Coronary artery (tissue), 2 donors: ENCODE results near the gene GAS6.
"Not testable (repeated sequence)": the region's sequence is repeated elsewhere in the genome, so short reads cannot be mapped to it uniquely, and the experiment has no call there.

Experiments used
- DNase-seq: peaks from one replicate; pipeline ENCODE4 v3.0.0-alpha.2; 2017; ENCODE audit warnings: low spot score
- H3K27ac ChIP-seq, 2 donors: fragments of 200-600 bp; sonication (generic); one replicate each; pipeline ENCODE4 v1.5.1; 2016 to 2019
- H3K4me3 ChIP-seq: fragments of 200-600 bp; sonication (generic); 2 replicates; pipeline ENCODE4 v1.5.1; 2016; ENCODE audit warnings: mild to moderate bottlenecking, moderate library complexity
- TF ChIP-seq, protein P1 (sequence below): fragments of 200-600 bp; sonication (generic); IDR thresholded peaks from one replicate; pipeline ENCODE4 v1.5.1; 2019; ENCODE audit warnings: antibody characterized with exemption

Gene GAS6

DNA sequence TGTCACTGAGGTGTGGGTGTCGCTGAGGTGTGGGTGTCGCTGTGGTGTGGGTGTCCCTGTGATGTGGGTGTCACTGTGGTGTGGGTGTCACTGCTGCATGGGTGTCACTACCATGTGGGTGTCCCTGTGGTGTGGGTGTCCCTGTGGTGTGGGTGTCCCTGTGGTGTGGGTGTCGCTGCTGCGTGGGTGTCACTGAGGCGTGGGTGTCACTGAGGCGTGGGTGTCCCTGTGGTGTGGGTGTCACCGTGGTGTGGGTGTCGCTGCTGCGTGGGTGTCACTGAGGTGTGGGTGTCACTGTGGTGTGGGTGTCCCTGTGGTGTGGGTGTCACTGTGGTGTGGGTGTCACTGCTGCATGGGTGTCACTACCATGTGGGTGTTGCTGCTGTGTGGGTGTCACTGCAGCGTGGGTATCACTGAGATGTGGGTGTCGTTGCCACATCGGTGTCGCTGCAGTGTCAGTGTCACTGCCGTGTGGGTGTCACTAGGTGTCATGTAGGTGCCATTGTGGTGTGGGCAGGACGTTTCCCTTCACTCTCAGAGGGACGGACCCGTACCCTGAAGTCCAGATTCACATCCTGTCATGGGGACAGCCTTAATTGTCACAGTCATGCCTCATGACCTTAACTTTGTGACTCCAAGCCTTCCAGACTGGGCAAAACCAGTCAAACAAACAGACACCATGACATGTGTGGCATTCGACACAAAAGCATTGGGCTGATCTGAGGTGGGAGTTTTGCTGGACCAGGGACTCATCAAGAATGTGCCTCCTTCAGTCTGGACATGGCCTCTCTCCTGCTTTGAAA lies 12.7 kb upstream of the GAS6 start:
- Histone ChIP-seq H3K27ac (no peak overlapping the region), H3K4me3 (no peak overlapping the region)
- TF ChIP-seq, protein P1, sequence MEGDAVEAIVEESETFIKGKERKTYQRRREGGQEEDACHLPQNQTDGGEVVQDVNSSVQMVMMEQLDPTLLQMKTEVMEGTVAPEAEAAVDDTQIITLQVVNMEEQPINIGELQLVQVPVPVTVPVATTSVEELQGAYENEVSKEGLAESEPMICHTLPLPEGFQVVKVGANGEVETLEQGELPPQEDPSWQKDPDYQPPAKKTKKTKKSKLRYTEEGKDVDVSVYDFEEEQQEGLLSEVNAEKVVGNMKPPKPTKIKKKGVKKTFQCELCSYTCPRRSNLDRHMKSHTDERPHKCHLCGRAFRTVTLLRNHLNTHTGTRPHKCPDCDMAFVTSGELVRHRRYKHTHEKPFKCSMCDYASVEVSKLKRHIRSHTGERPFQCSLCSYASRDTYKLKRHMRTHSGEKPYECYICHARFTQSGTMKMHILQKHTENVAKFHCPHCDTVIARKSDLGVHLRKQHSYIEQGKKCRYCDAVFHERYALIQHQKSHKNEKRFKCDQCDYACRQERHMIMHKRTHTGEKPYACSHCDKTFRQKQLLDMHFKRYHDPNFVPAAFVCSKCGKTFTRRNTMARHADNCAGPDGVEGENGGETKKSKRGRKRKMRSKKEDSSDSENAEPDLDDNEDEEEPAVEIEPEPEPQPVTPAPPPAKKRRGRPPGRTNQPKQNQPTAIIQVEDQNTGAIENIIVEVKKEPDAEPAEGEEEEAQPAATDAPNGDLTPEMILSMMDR: no peak
- DNase-seq: no peak

DNA sequence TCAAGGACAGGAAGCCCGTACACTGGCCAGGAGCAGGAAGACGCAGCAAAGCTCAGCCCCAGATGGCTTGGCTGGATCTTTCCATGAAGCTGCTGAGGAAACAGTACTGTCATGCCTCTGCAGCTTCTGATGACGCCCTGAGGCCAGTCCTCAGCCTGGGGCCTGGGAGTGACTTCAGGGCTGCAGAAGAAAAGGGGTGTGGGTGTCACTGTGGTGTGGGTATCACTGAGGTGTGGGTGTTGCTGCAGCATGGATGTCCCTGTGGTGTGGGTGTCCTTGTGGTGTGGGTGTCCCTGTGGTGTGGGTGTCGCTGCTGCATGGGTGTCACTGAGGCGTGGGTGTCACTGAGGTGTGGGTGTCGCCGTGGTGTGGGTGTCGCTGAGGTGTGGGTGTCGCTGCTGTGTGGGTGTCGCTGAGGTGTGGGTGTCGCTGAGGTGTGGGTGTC lies 12.0 kb upstream of the GAS6 start:
- TF ChIP-seq, protein P1: no peak
- H3K4me3 ChIP-seq: no peak overlapping the region
- H3K27ac ChIP-seq: no peak overlapping the region
- no peak for DNase-seq

DNA sequence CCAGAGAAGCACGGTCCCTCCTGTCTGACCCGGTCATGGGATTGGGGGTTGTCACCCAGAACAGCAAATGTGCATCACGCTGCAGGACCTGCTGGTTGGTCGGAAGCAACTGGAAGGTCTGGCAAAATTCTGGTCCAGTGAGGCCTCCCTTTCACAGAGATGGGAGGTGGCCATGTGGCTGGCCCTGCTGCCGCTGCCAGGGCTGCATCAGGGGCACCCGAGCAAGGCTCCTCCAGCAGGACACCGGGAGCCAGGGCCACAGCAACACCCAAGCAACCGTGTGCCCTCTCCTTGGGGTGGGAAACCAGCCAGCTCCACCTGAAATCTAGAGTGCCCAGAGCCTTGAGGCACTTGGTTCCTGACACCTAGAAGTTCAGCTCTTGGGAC lies 11.5 kb upstream of the GAS6 start:
- TF ChIP-seq, protein P1: no peak
- Histone ChIP-seq H3K27ac (no peak overlapping the region), H3K4me3 (no peak overlapping the region)
- DNase-seq: no peak

DNA sequence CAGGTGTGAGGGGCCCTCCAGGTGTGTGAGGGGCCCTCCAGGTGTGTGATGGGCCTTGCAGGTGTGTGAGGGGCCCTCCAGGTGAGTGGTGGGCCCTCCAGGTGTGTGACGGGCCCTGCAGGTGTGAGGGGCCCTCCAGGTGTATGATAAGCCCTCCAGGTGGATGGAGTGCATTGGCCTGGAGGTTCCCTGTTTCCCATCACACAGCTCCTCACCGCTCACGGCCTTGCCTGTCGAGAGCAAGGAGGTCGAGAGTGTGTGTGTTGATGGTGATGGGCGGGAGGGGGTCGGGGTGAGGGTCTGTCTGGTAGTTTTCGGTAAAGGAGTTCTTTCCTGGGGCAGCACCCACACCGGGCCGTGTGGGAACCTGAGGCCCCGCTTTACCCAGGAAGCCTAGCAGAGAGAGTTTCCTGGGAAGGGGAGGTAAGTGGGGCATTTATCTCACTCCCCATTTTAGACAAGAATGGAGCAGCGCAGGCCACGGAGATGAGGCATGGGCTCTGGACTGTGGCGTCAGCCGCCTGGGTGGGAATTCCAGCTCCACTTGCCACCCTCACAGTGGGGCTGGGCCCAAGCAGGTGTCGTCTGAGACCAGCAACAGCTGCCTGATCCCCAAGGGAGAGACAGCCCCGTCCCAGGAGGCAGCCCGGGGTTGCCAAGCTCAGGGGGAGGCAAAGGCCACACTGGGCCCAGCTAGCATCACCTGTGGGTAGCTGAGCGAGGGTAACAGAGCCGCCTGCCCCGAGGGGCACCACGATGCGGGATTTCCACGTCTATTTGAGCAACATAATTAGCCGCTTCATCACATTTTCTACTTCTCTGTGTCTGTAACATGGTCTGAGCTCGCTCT lies 10.9 kb upstream of the GAS6 start:
- TF ChIP-seq, protein P1: no peak
- DNase-seq: no peak
- no peak overlapping the region for H3K27ac ChIP-seq

DNA sequence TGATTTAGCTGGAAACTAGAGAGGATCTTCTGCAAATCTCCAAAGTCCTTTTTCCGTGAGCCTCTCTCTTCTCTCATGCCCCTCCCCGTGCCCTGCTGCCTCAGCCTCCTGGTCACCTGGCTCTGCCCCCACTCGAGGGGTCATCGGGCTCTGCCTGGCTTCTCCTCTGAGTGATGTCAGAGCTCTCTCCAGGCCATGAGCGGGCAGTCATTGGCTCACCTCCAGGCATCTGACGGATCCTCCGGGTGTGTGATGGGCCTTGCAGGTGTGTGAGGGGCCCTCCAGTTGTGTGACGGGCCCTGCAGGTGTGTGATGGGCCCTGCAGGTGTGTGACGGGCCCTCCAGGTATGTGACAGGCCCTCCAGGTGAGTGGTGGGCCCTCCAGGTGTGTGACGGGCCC lies 10.3 kb upstream of the GAS6 start:
- DNase-seq: no peak
- TF ChIP-seq, protein P1: no peak
- Histone ChIP-seq H3K27ac (no peak overlapping the region), H3K4me3 (no peak overlapping the region)

More for the DNA sequence above, 10.9 kb upstream of the GAS6 start:
- H3K4me3 ChIP-seq: no peak overlapping the region

DNA sequence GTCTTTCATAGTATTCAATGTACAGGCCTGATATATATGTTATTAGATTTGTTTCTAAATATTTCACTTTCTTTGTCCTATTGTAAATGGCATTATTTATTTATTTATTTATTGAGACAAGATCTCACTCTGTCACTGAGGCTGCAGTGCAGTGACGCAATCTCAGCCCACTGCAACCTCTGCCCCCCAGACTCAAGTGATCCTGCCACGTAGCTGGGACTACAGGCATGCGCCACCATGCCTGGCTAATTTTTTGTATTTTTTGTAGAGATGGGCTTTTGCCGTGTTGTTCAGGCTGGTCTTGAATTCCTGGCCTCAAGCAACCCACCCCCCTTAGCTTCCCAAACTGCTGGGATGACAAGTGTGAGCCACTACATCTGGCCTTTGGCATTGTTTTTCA lies 5.4 kb upstream of the GAS6 start:
- Histone ChIP-seq H3K4me3 (no peak overlapping the region), H3K27ac (no peak overlapping the region)
- DNase-seq: no peak
- TF ChIP-seq, protein P1: no peak

DNA sequence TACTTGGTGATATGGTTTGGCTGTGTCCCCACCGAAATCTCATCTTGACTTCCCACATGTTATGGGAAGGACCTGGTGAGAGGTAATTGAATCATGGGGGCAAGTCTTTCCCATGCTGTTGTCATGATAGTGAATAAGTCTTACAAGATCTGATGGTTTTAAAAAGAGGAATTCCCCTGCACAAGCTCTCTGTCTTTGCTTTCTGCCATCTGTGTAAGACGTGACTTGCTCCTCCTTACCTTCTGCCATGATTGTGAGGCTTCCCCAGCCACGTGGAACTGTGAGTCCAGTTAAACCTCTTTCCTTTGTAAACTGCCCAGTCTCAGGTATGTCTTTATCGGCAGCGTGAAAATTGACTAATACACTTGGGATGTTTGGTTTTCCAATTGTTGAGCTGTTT lies 4.0 kb upstream of the GAS6 start:
- not testable (repeated sequence) for H3K27ac ChIP-seq, DNase-seq, H3K4me3 ChIP-seq
